ENCODE measurements around the gene URM1.

DNA sequence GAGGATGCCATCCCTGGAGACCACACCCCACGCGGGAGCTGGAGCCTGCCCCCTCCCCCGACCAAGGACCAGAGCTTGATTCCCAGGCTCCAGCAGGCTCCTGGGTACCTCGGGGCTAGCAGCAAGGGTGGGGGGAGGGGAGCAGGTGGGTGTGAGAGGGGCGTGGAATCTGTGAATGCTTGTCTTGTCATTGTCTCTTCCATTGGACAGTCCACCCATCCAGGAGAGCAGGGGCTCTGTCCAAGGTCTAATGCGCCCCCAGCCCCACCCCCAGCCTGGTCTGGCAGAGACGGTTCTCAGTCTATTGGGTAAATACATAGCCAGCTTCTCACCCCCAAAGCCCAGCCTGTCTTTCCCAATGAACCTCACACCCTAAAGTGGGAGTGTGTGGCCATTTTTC lies 22.8 kb downstream of the URM1 start:
- TF ChIP-seq, protein P1, sequence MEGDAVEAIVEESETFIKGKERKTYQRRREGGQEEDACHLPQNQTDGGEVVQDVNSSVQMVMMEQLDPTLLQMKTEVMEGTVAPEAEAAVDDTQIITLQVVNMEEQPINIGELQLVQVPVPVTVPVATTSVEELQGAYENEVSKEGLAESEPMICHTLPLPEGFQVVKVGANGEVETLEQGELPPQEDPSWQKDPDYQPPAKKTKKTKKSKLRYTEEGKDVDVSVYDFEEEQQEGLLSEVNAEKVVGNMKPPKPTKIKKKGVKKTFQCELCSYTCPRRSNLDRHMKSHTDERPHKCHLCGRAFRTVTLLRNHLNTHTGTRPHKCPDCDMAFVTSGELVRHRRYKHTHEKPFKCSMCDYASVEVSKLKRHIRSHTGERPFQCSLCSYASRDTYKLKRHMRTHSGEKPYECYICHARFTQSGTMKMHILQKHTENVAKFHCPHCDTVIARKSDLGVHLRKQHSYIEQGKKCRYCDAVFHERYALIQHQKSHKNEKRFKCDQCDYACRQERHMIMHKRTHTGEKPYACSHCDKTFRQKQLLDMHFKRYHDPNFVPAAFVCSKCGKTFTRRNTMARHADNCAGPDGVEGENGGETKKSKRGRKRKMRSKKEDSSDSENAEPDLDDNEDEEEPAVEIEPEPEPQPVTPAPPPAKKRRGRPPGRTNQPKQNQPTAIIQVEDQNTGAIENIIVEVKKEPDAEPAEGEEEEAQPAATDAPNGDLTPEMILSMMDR (IDR thresholded peaks at IDR 0.05) = no peak
- TF ChIP-seq POLR2AphosphoS5 (IDR thresholded peaks at IDR 0.05; ENCODE audit: low read depth, low read length) = no peak
- no peak for TF ChIP-seq TCF7L2 (IDR thresholded peaks at IDR 0.05; ENCODE audit: low read depth, low read length)
- no peak for TF ChIP-seq SIN3A (IDR thresholded peaks at IDR 0.05; ENCODE audit: borderline replicate concordance, insufficient read depth, low read depth, low read length)

Measured in Panc1 (cell line).